Upper lobe of right lung (tissue), 1 donor: Measurements from ENCODE around the gene FBXO44. TPM values are rescaled to one million over a fixed set of nuclear protein-coding genes. Genes with fewer than 3 reads are reported as not detected.

Experiments used
- ATAC-seq: fragments of 200-7000 bp; cut with Tn5 transposase; one replicate; pipeline ENCODE4 v1.9.1; 2020; ENCODE audit warnings: mild to moderate bottlenecking, moderate library complexity
- DNase-seq: peaks from one replicate; pipeline ENCODE4 v3.0.0-alpha.2; 2020
- H3K27ac ChIP-seq: fragments of 200-600 bp; one replicate; pipeline ENCODE4 v1.8.0; 2022
- H3K27me3 ChIP-seq: fragments of 200-600 bp; one replicate; pipeline ENCODE4 v1.8.0; 2022; ENCODE audit warnings: mild to moderate bottlenecking
- H3K36me3 ChIP-seq: fragments of 200-600 bp; one replicate; pipeline ENCODE4 v1.8.0; 2022
- H3K4me1 ChIP-seq: fragments of 200-600 bp; one replicate; pipeline ENCODE4 v1.8.0; 2022
- H3K4me3 ChIP-seq: fragments of 200-600 bp; one replicate; pipeline ENCODE4 v1.8.0; 2022; ENCODE audit warnings: mild to moderate bottlenecking
- H3K9me3 ChIP-seq: fragments of 200-600 bp; one replicate; pipeline ENCODE4 v1.8.0; 2022
- intact Hi-C: fragments of 100-400 bp; cut with DNase I; formaldehyde crosslinking; loops from one replicate; pipeline ENCODE4 v1.11.0; 2022
- total RNA-seq: library from RNA; stranded (reverse); fragmentation: NEBNext Ultra II Directional; extraction: Animal tissue kit (Norgen Biotek cat#: 25700); gene quantifications from one replicate; pipeline ENCODE4 v1.2.1, GENCODE V29; 2021
- TF ChIP-seq, protein P1 (sequence below): fragments of 200-600 bp; IDR thresholded peaks from one replicate; pipeline ENCODE4 v1.8.0; 2022; ENCODE audit warnings: antibody characterized with exemption
- donor health status: DM: no; HTN: yes; CAD: no; lungs with severe emphysema.

The FBXO44 gene
- total RNA-seq, 1 donor from 2014 or later, result 19.8 TPM

DNA sequence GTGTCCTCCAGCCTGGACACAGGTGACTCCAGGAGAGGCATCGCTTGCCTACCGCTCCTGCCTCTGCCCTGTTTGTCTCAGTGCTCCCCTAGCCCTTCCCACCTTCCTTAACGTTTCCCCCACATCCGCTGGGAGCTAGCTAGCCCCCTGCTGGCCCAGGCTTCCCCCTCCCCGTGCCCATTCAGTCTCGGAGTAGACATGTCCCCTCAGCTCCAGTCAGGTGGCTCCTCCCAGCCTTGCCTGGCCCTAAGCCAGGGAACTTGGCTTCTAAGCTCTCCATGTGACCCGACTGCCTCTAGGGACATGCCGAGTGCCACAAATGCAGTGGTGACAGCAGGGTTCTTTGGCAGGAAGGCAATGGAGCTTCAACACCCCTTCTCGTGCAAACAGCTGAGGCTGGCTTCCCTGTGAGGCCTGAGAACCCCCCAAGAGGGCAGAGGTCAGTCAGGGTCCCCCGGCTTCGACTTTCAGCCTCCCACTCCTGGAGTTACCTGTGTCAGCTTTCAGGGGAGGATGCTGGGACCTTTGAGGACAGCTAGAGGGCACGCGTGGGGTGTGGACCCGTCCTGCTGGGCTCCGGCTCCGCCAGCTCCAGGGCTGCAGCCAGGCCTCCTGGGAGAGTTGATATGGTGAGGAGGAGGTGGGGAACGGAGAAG, 53.1 kb downstream of the FBXO44 start:
- Histone ChIP-seq H3K9me3 (no peaks in the 10 kb centered on the region), H3K27ac (no peak overlapping the region), H3K36me3 (no peaks in the 10 kb centered on the region), H3K4me1 (no peaks in the 10 kb centered on the region), H3K27me3 (peaks cover 16% of the 10 kb centered on the region), H3K4me3 (no peak overlapping the region)
- ATAC-seq (peak; percentile 52), DNase-seq (peak; percentile 77)
- TF ChIP-seq, protein P1, sequence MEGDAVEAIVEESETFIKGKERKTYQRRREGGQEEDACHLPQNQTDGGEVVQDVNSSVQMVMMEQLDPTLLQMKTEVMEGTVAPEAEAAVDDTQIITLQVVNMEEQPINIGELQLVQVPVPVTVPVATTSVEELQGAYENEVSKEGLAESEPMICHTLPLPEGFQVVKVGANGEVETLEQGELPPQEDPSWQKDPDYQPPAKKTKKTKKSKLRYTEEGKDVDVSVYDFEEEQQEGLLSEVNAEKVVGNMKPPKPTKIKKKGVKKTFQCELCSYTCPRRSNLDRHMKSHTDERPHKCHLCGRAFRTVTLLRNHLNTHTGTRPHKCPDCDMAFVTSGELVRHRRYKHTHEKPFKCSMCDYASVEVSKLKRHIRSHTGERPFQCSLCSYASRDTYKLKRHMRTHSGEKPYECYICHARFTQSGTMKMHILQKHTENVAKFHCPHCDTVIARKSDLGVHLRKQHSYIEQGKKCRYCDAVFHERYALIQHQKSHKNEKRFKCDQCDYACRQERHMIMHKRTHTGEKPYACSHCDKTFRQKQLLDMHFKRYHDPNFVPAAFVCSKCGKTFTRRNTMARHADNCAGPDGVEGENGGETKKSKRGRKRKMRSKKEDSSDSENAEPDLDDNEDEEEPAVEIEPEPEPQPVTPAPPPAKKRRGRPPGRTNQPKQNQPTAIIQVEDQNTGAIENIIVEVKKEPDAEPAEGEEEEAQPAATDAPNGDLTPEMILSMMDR, result no peak
- intact Hi-C loops, result no loop called here

DNA sequence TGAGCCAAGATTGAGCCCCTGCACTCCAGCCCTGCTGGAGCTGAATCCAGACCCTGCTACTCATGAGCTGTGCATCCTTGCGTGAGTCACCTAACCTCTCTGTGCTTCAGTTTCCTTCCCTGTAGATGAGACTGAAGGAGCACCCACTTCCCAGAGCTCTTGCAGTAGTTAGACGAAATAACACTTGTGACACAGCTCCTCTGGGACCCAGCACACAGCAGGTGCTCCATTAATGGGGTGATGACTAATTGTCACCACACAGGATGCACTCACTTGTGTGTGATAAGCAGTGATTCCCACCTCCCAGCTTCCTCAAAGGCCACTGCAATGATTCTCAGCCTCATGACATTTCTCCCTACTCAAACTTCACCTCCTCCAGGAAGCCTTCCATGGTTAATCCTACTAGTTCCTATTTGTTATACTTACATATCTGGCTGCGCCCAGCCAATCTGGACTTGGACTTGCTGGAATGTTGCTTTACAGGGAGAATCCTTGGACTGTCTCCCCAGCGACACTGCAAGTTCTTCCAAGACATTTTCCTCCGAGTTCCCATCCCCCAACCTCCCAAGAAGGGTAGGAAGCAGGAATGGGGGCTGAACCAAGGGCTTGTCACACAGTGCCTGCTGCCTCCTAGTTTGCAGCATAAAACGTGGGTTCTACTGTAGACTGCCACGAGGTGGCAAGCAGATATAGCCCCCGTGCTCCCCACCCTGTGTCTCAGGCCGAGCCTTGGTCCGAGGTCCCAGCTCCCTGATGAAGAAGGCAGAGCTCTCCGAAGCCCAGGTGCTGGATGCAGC, 54.1 kb downstream of the FBXO44 start:
- intact Hi-C loops, result no loop called here
- H3K36me3 ChIP-seq, result no peaks in the 10 kb centered on the region

DNA sequence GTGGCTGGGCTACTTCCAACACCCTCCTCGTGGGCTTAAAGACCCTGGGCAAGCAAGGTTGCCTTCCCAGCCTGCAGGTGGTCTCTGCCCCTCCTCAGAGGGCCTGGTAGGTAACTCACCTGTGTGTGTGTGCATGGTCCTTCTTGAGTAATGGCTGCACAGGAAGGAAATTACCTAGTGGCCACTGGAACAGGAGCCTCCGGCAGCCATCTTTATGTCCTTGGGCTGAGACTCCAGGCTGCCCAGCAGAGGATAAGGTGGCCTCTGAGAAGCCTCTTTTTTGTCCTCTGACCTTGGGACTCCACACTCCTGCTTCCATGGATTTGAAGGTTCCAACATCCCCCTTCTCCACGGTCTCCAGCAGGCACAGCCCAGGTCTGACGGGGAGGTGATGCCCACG, 56.8 kb downstream of the FBXO44 start:
- TF ChIP-seq, protein P1, result no peak
- DNase-seq (no peak), ATAC-seq (no peak)
- H3K27me3 ChIP-seq, result no peaks in the 10 kb centered on the region
- H3K4me1 ChIP-seq, result no peaks in the 10 kb centered on the region
- no peak overlapping the region for H3K27ac ChIP-seq
- H3K36me3 ChIP-seq, result no peaks in the 10 kb centered on the region
- intact Hi-C loops, result no loop called here
- H3K9me3 ChIP-seq, result no peaks in the 10 kb centered on the region
- H3K4me3 ChIP-seq, result no peak overlapping the region

More for the DNA sequence above, 54.1 kb downstream of the FBXO44 start:
- Histone ChIP-seq H3K4me1 (no peaks in the 10 kb centered on the region), H3K4me3 (no peak overlapping the region), H3K27ac (no peak overlapping the region), H3K9me3 (no peaks in the 10 kb centered on the region), H3K27me3 (peaks cover 14% of the 10 kb centered on the region)
- no peak for ATAC-seq
- DNase-seq, result no peak
- TF ChIP-seq, protein P1, result no peak

DNA sequence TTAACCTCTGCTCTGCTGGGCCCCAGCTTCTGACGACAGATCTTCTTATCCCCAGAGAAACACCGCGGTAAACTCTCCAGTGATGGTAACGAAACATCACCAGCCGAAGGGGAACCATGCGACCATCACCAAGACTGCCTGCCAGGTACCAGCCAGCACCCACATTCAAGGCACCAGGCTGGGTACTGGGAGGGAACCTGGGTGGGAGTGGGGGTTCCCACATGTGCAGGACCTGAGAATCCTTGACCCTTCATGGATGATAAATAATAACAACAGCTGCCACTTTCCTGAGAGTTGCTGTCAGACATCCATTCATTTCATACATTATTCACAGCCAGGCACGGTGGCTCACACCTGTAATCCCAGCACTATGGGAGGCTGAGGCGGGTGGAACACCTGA, 57.6 kb downstream of the FBXO44 start:
- no peaks in the 10 kb centered on the region for H3K4me1 ChIP-seq
- H3K36me3 ChIP-seq, result no peaks in the 10 kb centered on the region
- H3K27me3 ChIP-seq, result no peaks in the 10 kb centered on the region
- H3K9me3 ChIP-seq, result no peaks in the 10 kb centered on the region
- intact Hi-C loops, result no loop called here
- no peak overlapping the region for H3K4me3 ChIP-seq
- ATAC-seq (no peak), DNase-seq (no peak)
- TF ChIP-seq, protein P1, result no peak
- no peak overlapping the region for H3K27ac ChIP-seq

Other genes with a start within 250 kb of the FBXO44 start
- not detected for gene DISP3, start 175.7 kb upstream of the FBXO44 start, total RNA-seq
- gene FBXO2, start 448 bp upstream of the FBXO44 start, total RNA-seq, result 11.2 TPM
- 16.7 TPM for gene FBXO6, start 9.3 kb downstream of the FBXO44 start, total RNA-seq
- 23.5 TPM for gene MAD2L2, start 26.3 kb downstream of the FBXO44 start, total RNA-seq
- 0.09 TPM for gene DRAXIN, start 36.8 kb downstream of the FBXO44 start, total RNA-seq
- gene AGTRAP, start 81.3 kb downstream of the FBXO44 start, total RNA-seq, result 57.0 TPM
- gene C1orf167, start 107.3 kb downstream of the FBXO44 start, total RNA-seq, result 4.7 TPM
- 45.4 TPM for gene MTHFR, start 151.1 kb downstream of the FBXO44 start, total RNA-seq
- 33.7 TPM for gene CLCN6, start 151.3 kb downstream of the FBXO44 start, total RNA-seq
- gene NPPA, start 192.9 kb downstream of the FBXO44 start, total RNA-seq, result 8.4 TPM
- 0.81 TPM for gene NPPB, start 204.1 kb downstream of the FBXO44 start, total RNA-seq